PC-3 (cell line): Measurements from ENCODE around the gene CMSS1. TPM values are rescaled to one million over a fixed set of nuclear protein-coding genes. Genes with fewer than 3 reads are reported as not detected.

Experiments
- ATAC-seq: fragments of 200-7000 bp; cut with Tn5 transposase; 2 replicates; pipeline ENCODE4 v1.9.1; 2020; ENCODE audit warnings: mild to moderate bottlenecking, moderate library complexity
- BruUV-seq: library from RNA; stranded (reverse); fragments of 400-500 nt; replicated peaks from 2 replicates; lab custom pipeline; 2021; lab: Mats Ljungman, UMichigan
- CTCF ChIA-PET: fragments of 300-600 bp; sonication (Branson Sonifier 250); formaldehyde crosslinking; loops from one replicate; lab custom pipeline; 2022; ENCODE audit warnings: antibody characterized with exemption; lab: Charles Lee
- POLR2A ChIA-PET: fragments of 300-600 bp; sonication (Branson Sonifier 250); formaldehyde crosslinking; loops from one replicate; lab custom pipeline; 2022; ENCODE audit warnings: antibody characterized with exemption; ENCODE audit not compliant: unreplicated experiment; lab: Charles Lee
- DNase-seq: peaks from one replicate; pipeline ENCODE4 v3.0.0-alpha.2; 2015
- H2AFZ ChIP-seq: fragments of 300-600 bp; sonication (generic); 2 replicates; pipeline ENCODE4 v1.6.0; 2016; ENCODE audit warnings: antibody characterized with exemption, low read length
- H3F3A ChIP-seq: fragments of 300-600 bp; sonication (generic); one replicate; pipeline ENCODE4 v1.6.0; 2017; ENCODE audit warnings: antibody characterized with exemption, low read length, control low read depth, mild to moderate bottlenecking; ENCODE audit not compliant: unreplicated experiment
- H3K27ac ChIP-seq: fragments of 300-600 bp; sonication (generic); 2 replicates; pipeline ENCODE4 v1.5.1; 2016; ENCODE audit warnings: mild to moderate bottlenecking, low read length
- H3K27me3 ChIP-seq: fragments of 300-600 bp; sonication (generic); 2 replicates; pipeline ENCODE4 v1.6.1; 2016; ENCODE audit warnings: low read length, mixed read lengths
- H3K36me3 ChIP-seq: fragments of 300-600 bp; sonication (generic); 2 replicates; pipeline ENCODE4 v1.6.1; 2016; ENCODE audit warnings: low read depth, mixed run types, low read length, mixed read lengths
- H3K4me1 ChIP-seq: fragments of 300-600 bp; sonication (generic); 2 replicates; pipeline ENCODE4 v1.5.1; 2016; ENCODE audit warnings: low read length; ENCODE audit not compliant: insufficient read depth
- H3K4me2 ChIP-seq: fragments of 300-600 bp; sonication (generic); 2 replicates; pipeline ENCODE4 v1.6.0; 2016; ENCODE audit warnings: low read length
- H3K4me3 ChIP-seq: fragments of 300-600 bp; sonication (generic); 2 replicates; pipeline ENCODE4 v1.5.1; 2016; ENCODE audit warnings: mild to moderate bottlenecking, low read length, mixed read lengths
- H3K79me2 ChIP-seq: fragments of 300-600 bp; sonication (generic); 2 replicates; pipeline ENCODE4 v1.6.1; 2017; ENCODE audit warnings: low read length, mixed read lengths
- H3K9ac ChIP-seq: fragments of 300-600 bp; sonication (generic); 2 replicates; pipeline ENCODE4 v1.6.0; 2016; ENCODE audit warnings: mild to moderate bottlenecking, low read length
- H3K9me2 ChIP-seq: fragments of 300-600 bp; sonication (generic); replicated peaks from 2 replicates; pipeline ENCODE4 v1.6.1; 2016; ENCODE audit warnings: mixed run types, low read length, mixed read lengths
- H3K9me3 ChIP-seq: fragments of 300-600 bp; sonication (generic); 2 replicates; pipeline ENCODE4 v1.6.1; 2016; ENCODE audit warnings: low read length, mixed read lengths
- H4K20me1 ChIP-seq: fragments of 300-600 bp; sonication (generic); 2 replicates; pipeline ENCODE4 v1.6.1; 2016; ENCODE audit warnings: low read length, mixed read lengths
- EZH2 ChIP-seq: fragments of 300-600 bp; sonication (generic); IDR thresholded peaks from one replicate; pipeline ENCODE4 v1.6.1; 2017; ENCODE audit warnings: antibody characterized with exemption, mild to moderate bottlenecking, low read length; ENCODE audit not compliant: unreplicated experiment
- EZH2phosphoT487 ChIP-seq: fragments of 300-600 bp; sonication (generic); IDR thresholded peaks from 2 replicates; pipeline ENCODE4 v1.6.1; 2018; ENCODE audit warnings: mild to moderate bottlenecking, antibody characterized with exemption, low read length, borderline replicate concordance
- intact Hi-C: fragments of 100-400 bp; cut with micrococcal nuclease; formaldehyde crosslinking; loops from 2 replicates; pipeline ENCODE4 v1.9.0; 2023
- total RNA-seq: library from RNA; depleted of rRNA; stranded (reverse); fragments of >200 nt; gene quantifications from 2 replicates; pipeline ENCODE4 v1.2.3, GENCODE V29; 2014
- TF ChIP-seq, protein P1 (sequence below): fragments of 300-600 bp; sonication (generic); conservative IDR thresholded peaks from 2 replicates; pipeline ENCODE4 v1.5.1; 2017; ENCODE audit warnings: antibody characterized with exemption, low read depth, mild to moderate bottlenecking, low read length

Gene CMSS1
- total RNA-seq, 1 experiment from 2014 or later: 63.1 TPM

DNA sequence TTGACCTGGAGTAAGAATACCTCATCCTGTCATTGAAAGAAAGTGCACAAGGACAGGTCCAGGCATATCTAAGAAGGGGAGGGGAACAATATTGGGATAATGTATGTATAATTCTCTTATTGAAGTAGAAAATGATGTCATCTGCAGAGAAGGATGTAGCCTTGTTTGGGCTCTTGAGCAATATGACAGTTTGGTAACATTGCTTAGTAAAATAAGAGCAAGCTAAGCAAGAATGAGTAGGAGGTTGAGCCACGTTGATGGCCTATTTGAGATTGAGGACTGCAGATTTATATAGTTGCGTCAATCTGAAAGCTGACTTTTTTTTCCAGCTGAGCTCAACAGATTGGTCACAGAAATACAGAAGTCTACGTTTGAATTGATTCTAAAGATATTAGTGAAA lies 151.5 kb downstream of the CMSS1 start:
- no peak overlapping the region for H3K9ac ChIP-seq
- intact Hi-C loops: no loop called here
- no peak overlapping the region for H2AFZ ChIP-seq
- no peak overlapping the region for H3K27ac ChIP-seq
- H3K9me3 ChIP-seq: no peaks in the 10 kb centered on the region
- H3K27me3 ChIP-seq: no peaks in the 10 kb centered on the region
- H3K4me1 ChIP-seq: peaks cover 18% of the 10 kb centered on the region
- H3K79me2 ChIP-seq: no peaks in the 10 kb centered on the region
- ChIA-PET POLR2A (no interaction called here), CTCF (no interaction called here)
- TF ChIP-seq EZH2 (no peak), EZH2phosphoT487 (no peak)
- TF ChIP-seq, protein P1, sequence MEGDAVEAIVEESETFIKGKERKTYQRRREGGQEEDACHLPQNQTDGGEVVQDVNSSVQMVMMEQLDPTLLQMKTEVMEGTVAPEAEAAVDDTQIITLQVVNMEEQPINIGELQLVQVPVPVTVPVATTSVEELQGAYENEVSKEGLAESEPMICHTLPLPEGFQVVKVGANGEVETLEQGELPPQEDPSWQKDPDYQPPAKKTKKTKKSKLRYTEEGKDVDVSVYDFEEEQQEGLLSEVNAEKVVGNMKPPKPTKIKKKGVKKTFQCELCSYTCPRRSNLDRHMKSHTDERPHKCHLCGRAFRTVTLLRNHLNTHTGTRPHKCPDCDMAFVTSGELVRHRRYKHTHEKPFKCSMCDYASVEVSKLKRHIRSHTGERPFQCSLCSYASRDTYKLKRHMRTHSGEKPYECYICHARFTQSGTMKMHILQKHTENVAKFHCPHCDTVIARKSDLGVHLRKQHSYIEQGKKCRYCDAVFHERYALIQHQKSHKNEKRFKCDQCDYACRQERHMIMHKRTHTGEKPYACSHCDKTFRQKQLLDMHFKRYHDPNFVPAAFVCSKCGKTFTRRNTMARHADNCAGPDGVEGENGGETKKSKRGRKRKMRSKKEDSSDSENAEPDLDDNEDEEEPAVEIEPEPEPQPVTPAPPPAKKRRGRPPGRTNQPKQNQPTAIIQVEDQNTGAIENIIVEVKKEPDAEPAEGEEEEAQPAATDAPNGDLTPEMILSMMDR: no peak
- ATAC-seq: no peak
- no peaks in the 10 kb centered on the region for H3F3A ChIP-seq
- no peak for DNase-seq
- no TSS peak for BruUV-seq
- no peak overlapping the region for H3K4me3 ChIP-seq
- H3K36me3 ChIP-seq: no peaks in the 10 kb centered on the region
- H4K20me1 ChIP-seq: no peaks in the 10 kb centered on the region
- H3K9me2 ChIP-seq: no peaks in the 10 kb centered on the region
- no peak overlapping the region for H3K4me2 ChIP-seq

DNA sequence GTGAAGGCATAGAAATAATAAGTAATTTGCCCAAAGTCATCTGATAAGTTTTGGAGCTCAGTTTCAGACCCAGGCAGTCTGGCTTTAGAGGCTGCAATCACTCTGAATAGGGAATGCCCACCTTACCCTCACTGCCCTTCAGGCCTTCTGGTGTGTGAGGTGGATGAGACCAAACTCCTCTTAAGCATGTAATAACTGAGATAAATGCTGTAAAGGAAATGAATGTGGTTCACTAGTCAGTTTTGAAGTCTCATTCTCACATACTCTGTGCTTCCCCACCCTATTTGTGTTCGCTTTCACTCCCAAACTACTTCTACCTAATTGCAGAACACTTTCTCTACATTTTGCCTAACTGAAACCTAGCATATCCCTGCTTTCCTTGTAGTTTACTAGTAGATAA lies 152.5 kb downstream of the CMSS1 start:
- Histone ChIP-seq H3K36me3 (no peaks in the 10 kb centered on the region), H3K27me3 (no peaks in the 10 kb centered on the region), H3K4me1 (peaks cover 14% of the 10 kb centered on the region), H3K9me3 (no peaks in the 10 kb centered on the region), H2AFZ (no peak overlapping the region), H3K79me2 (no peaks in the 10 kb centered on the region), H3K9ac (no peak overlapping the region), H3K9me2 (no peaks in the 10 kb centered on the region), H3F3A (no peaks in the 10 kb centered on the region), H4K20me1 (no peaks in the 10 kb centered on the region), H3K27ac (no peak overlapping the region), H3K4me3 (no peak overlapping the region), H3K4me2 (no peak overlapping the region)
- no peak for ATAC-seq
- CTCF ChIA-PET: no interaction called here
- intact Hi-C loops: no loop called here
- no TSS peak for BruUV-seq
- POLR2A ChIA-PET: no interaction called here
- TF ChIP-seq EZH2: no peak
- TF ChIP-seq, protein P1: no peak
- TF ChIP-seq EZH2phosphoT487: no peak
- no peak for DNase-seq

DNA sequence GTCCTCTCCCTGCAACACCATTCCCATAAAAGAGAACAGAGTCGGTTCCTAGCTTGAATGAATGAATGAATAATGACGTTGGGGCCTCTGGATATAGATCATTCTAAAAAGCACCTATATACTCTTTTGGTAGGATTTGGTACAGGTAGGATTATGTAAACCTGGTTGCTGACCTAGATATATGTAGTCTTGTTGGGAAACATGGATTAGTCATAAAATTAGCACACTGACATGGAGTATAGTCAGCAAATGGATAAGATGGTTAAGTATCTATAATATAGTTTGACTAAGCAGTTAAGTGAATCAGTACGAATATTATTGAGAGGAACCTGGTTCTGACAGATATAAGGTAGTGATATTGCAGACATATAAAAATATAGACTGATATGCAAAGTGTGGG lies 154.1 kb downstream of the CMSS1 start:
- H2AFZ ChIP-seq: no peak overlapping the region
- H3K9me2 ChIP-seq: no peaks in the 10 kb centered on the region
- no peak for TF ChIP-seq EZH2
- TF ChIP-seq, protein P1: no peak
- no peak for TF ChIP-seq EZH2phosphoT487
- DNase-seq (no peak), ATAC-seq (no peak)
- CTCF ChIA-PET: no interaction called here
- no peaks in the 10 kb centered on the region for H3K27me3 ChIP-seq
- no peaks in the 10 kb centered on the region for H3F3A ChIP-seq
- H3K27ac ChIP-seq: no peak overlapping the region
- H3K9me3 ChIP-seq: no peaks in the 10 kb centered on the region
- no peaks in the 10 kb centered on the region for H4K20me1 ChIP-seq
- POLR2A ChIA-PET: interaction anchor here (0.6 kb wide), 1 partner anchor 35 kb away, joined by 3 read pairs; no protein-coding TSS in a partner anchor
- no peaks in the 10 kb centered on the region for H3K79me2 ChIP-seq
- peaks cover 8% of the 10 kb centered on the region; the same call in 1 of the 2 replicates for H3K4me1 ChIP-seq
- no peaks in the 10 kb centered on the region for H3K36me3 ChIP-seq
- H3K4me2 ChIP-seq: no peak overlapping the region
- BruUV-seq: no TSS peak
- H3K4me3 ChIP-seq: no peak overlapping the region
- intact Hi-C loops: no loop called here
- no peak overlapping the region for H3K9ac ChIP-seq
